Fibroblast of skin of right biceps (primary cell): Measurements from ENCODE around the gene LRP1B.
"Not testable (repeated sequence)": the region's sequence is repeated elsewhere in the genome, so short reads cannot be mapped to it uniquely, and the experiment has no call there.

ENCODE experiments used
- DNase-seq: peaks from one replicate; pipeline ENCODE4 v3.0.0-alpha.2; 2013

The LRP1B gene

GRCh38 chr2:140363131-140363530, 1767.7 kb downstream of the LRP1B start:
- DNase-seq: no peak

- DNase-seq: no peak
Measured at GRCh38 chr2:140362361-140362760, 1768.5 kb downstream of the LRP1B start.

GRCh38 chr2:140359056-140359771, 1771.6 kb downstream of the LRP1B start:
- no peak for DNase-seq

- DNase-seq: no peak
Measured at GRCh38 chr2:140356697-140357096, 1774.1 kb downstream of the LRP1B start.

GRCh38 chr2:140355511-140356090, 1775.2 kb downstream of the LRP1B start:
- no peak for DNase-seq

GRCh38 chr2:140354544-140354943, 1776.3 kb downstream of the LRP1B start:
- no peak for DNase-seq

GRCh38 chr2:140353541-140353940, 1777.3 kb downstream of the LRP1B start:
- DNase-seq: peak; percentile 88

- DNase-seq: no peak
Measured at GRCh38 chr2:140351692-140352091, 1779.1 kb downstream of the LRP1B start.

- no peak for DNase-seq
Measured at GRCh38 chr2:140349695-140350094, 1781.1 kb downstream of the LRP1B start.

GRCh38 chr2:140348826-140349225, 1782.0 kb downstream of the LRP1B start:
- no peak for DNase-seq

- DNase-seq: peak; percentile 56
Measured at GRCh38 chr2:140344838-140345237, 1786.0 kb downstream of the LRP1B start.

- DNase-seq: not testable (repeated sequence)
Measured at GRCh38 chr2:140344266-140344665, 1786.5 kb downstream of the LRP1B start.

GRCh38 chr2:140338795-140339194, 1792.0 kb downstream of the LRP1B start:
- no peak for DNase-seq

- DNase-seq: no peak
Measured at GRCh38 chr2:140337061-140337460, 1793.8 kb downstream of the LRP1B start.

- DNase-seq: no peak
Measured at GRCh38 chr2:140316345-140316744, 1814.5 kb downstream of the LRP1B start.

GRCh38 chr2:140311905-140312304, 1818.9 kb downstream of the LRP1B start:
- no peak for DNase-seq

- peak; percentile 8 for DNase-seq
Measured at GRCh38 chr2:140308706-140309105, 1822.1 kb downstream of the LRP1B start.

GRCh38 chr2:140307532-140307931, 1823.3 kb downstream of the LRP1B start:
- DNase-seq: no peak

- no peak for DNase-seq
Measured at GRCh38 chr2:140295767-140296166, 1835.0 kb downstream of the LRP1B start.

GRCh38 chr2:140288726-140289125, 1842.1 kb downstream of the LRP1B start:
- DNase-seq: no peak

- no peak for DNase-seq
Measured at GRCh38 chr2:140288213-140288612, 1842.6 kb downstream of the LRP1B start.

- DNase-seq: no peak
Measured at GRCh38 chr2:140286377-140286776, 1844.4 kb downstream of the LRP1B start.

- DNase-seq: not testable (repeated sequence)
Measured at GRCh38 chr2:140277344-140277743, 1853.5 kb downstream of the LRP1B start.

- no peak for DNase-seq
Measured at GRCh38 chr2:140276661-140277060, 1854.2 kb downstream of the LRP1B start.

- no peak for DNase-seq
Measured at GRCh38 chr2:140275427-140275826, 1855.4 kb downstream of the LRP1B start.
